RPMI8226 (cell line): ENCODE results near the gene HDGF.

Experiments
- DNase-seq: peaks from one replicate; pipeline ENCODE4 v3.0.0-alpha.2; 2015

HDGF gene

GRCh38 chr1:156714830-156715229 is 36.6 kb downstream of the HDGF start:
- no peak for DNase-seq

GRCh38 chr1:156712626-156713025 is 38.8 kb downstream of the HDGF start:
- DNase-seq: no peak

GRCh38 chr1:156711011-156711817 is 40.3 kb downstream of the HDGF start:
- DNase-seq: no peak

GRCh38 chr1:156709757-156710489 is 41.6 kb downstream of the HDGF start:
- DNase-seq: peak; percentile 18

- DNase-seq: no peak
Observed at GRCh38 chr1:156709031-156709430, 42.4 kb downstream of the HDGF start.

GRCh38 chr1:156708218-156708661 is 43.2 kb downstream of the HDGF start:
- DNase-seq: no peak

GRCh38 chr1:156707417-156708217 is 43.9 kb downstream of the HDGF start:
- DNase-seq: no peak

GRCh38 chr1:156706657-156707416 is 44.6 kb downstream of the HDGF start:
- DNase-seq: peak; percentile 59

GRCh38 chr1:156705918-156706656 is 45.4 kb downstream of the HDGF start:
- peak; percentile 76 for DNase-seq

GRCh38 chr1:156705321-156705917 is 46.1 kb downstream of the HDGF start, which contains the start of gene CRABP2:
CRABP2 (minus strand) TSS chr1:156705583; CDS start chr1:156705446, 137 bp downstream.
- peak; percentile 39 for DNase-seq

- peak; percentile 34 for DNase-seq
Observed at GRCh38 chr1:156704930-156705320, 46.5 kb downstream of the HDGF start.

- DNase-seq: no peak
Observed at GRCh38 chr1:156704166-156704711, 47.2 kb downstream of the HDGF start.

GRCh38 chr1:156703741-156704140 is 47.7 kb downstream of the HDGF start:
- DNase-seq: no peak

GRCh38 chr1:156703336-156703735 is 48.1 kb downstream of the HDGF start:
- no peak for DNase-seq

- peak; percentile 18 for DNase-seq
Observed at GRCh38 chr1:156700736-156701531, 50.5 kb downstream of the HDGF start.

GRCh38 chr1:156698995-156699394 is 52.5 kb downstream of the HDGF start:
- DNase-seq: no peak

GRCh38 chr1:156697481-156697880 is 54.0 kb downstream of the HDGF start:
- no peak for DNase-seq

- no peak for DNase-seq
Observed at GRCh38 chr1:156696755-156697154, 54.7 kb downstream of the HDGF start.

- DNase-seq: no peak
Observed at GRCh38 chr1:156694690-156694962, 56.8 kb downstream of the HDGF start.
